RKO (cell line): Measurements from ENCODE around the gene KRTAP10-8.
A peak's percentile ranks its signal among the peaks of the same experiment; 100 is the strongest.
"Not testable (repeated sequence)": the region's sequence is repeated elsewhere in the genome, so short reads cannot be mapped to it uniquely, and the experiment has no call there.

Experiments
- DNase-seq: peaks from one replicate; pipeline ENCODE4 v3.0.0-alpha.2; 2016; ENCODE audit warnings: low spot score

KRTAP10-8 gene

DNA sequence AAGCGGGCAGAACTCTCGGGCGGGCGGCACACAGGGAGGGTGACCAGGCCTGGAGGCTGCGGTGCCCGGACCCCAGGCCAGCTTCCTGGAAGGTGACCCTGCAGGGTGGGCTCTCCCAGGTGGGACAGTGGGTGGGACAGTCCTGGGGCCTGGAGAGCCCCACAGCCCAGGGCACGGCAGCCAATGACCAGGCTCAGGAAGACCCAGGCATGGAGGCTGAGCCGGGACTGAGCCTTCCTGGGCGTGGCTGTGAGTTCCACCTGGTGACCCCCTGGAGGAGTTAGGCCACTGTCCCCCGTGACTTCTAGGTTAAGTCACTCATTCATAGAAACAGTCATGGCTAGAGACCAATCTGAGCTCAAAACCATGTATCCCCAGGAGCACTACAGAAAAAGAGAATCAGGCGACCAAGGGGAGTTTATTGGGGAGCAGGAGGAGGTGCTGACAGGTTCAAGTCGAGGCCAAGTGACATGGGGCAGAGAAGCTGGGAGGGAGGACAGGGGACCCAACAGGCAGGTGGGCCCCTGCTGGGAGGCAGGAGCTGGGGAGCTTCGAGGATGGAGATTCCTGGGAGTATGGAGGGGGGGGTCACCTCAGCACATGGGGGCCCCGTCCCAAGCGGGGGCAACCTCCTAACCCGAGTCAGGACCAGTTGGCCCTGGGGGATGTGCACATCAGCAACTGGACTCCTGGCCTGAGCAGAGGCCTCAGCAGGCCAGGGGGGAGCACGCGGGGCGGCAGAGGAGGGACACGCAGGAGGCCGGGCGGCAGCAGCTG lies 32.6 kb upstream of the KRTAP10-8 start:
- no peak for DNase-seq

DNA sequence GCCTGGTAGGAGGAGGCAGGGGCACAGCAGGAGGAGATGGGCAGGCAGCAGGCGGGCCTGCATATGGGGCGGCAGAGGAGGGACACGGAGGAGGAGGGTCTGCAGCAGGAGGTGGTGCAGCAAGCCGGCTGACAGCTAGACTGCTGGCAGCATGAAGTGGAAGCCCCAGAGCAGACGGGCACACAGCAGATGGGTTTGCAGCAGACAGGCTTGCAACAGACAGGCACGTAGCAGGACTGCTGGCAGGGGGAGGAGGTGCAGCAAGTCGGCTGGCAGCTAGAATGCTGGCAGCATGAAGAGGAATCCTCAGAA lies 32.1 kb upstream of the KRTAP10-8 start:
- no peak for DNase-seq

DNA sequence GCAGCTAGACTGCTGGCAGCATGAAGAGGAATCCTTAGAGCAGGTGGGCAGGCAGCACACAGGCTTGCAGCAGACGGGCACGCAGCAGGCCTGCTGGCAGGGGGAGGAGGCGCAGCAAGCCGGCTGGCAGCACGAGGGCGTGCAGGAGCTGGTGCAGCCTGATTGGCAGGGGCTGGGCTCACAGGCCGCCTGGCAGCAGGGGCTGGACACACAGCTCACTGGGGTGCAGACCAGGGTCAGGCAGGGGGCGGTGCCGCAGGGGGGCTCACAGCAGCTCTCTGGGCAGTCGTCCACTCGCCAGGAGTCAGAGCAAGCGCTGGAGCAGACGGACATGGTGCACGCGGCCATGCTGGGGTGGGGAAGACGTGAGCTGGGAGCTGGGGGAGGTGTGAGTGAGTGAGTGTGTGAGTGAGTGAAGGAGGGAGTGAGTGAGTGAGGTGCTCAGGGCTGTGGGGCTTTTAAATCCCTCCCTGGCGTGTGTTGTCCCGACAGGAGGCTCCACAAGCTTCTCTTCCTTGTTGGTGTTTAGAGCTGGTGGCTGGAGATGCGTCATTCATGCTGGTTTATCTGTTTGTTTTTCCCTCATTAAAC lies 31.6 kb upstream of the KRTAP10-8 start, which contains the start of gene KRTAP10-5:
Gene KRTAP10-5, minus strand, starts transcription at position 374 of the 591 bp plus-strand sequence. Its CDS starts 26 bp downstream, at position 348.
- not testable (repeated sequence) for DNase-seq

DNA sequence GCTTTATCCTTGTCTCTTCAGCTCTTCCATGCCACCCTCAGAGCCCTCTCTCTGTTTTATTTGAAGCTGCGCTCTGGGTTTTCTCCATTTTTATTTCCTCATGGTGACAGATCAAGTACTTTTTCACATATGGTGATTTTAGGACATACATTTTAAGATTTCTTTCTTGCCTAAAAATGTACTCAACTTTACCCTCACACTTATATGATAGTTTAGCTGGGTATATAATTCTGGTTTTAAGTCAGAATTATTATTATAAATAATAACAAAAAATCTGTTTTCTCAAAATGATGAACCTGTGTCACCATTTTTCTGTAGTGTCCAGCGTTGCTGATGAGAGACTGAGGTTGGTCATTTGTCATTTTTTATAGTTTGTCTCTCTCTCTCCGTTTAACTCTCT lies 30.7 kb upstream of the KRTAP10-8 start:
- no peak for DNase-seq

DNA sequence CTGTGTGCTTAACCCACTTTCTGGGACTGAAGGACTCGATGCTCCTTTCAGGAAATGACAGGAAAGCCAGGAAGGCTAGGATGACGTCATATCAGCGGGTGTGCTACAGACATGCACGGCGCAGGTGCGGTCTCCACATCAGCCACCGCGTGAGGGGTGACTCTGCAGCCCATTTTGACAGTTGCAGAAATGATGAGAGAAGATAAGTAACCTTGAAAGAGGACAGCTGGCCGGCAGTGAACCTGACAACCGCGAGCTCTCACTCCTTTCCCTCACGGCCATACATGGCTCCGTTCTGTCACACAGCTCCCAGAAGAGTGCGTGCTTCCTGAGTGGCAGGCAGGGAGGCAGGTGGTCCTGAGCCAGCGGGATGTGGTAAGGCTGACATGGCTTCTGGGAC lies 29.8 kb upstream of the KRTAP10-8 start:
- no peak for DNase-seq

DNA sequence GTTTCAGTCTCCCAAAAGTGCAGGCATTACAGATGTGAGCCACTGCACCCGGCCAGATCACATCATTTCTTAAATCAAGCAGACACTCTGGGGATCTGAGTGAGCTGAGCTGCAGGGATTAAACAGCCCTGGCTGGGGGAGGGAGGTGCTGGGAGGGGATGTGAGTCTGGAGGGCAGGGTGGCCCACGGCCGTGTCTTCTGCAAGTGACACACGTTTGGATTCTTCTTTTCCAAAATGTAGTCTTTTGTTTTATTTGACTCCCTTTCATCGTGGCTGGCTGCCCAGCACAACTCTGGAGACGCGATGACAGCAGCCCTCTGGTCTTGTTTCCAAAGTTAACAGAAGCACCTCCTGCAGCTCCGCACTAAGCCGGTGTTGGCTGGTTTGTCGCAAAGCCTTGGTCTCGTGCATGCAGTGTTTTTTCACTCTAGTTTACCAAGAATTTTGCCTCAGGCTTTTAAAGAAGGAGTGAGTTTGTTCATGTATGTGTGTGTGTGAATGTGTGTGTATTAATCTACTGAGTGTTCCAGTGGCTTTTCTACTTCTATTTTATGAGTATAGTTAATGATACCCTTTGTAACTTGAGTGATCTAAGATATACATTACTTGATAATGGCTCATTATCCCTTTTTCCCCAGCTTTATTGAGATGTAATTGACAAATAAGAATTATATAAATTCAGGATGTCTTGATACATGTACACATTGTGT lies 28.6 kb upstream of the KRTAP10-8 start:
- DNase-seq, result no peak

DNA sequence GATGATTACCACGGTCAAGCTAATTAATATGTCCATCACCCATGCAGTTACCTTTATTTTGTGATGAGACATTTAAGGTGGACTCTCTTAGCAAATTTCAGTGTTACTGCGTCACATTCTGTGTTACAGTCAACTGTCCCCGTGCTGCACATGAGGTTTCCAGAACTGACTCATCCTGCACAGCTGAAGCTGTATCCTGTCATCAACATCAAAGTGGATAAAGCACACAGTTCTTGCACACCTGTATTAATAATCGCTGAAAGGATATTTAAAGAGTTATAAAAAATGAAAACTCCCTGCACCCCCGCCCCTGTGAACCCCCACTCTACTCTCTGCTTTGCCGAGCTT lies 28.1 kb upstream of the KRTAP10-8 start:
- peak; percentile 14 for DNase-seq

DNA sequence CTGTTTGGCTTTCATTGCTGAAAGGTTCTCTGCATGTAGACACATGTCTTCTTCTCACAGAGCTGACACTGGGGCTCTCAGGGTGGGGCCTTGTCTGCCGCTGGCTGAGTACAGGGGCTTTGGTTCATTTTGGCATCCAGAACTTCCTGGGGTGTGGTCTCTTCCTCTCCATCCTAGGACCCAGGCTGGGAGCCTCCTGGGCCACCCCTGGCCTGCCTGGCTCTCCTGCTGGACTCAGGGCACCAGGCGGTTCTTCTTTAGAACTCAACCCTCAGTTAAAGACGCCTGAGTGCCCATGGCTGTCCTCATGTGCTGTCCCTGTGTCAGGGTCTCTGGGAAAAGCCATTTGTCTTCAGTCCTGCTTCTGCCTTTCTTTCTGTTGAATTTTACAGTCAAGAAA lies 26.0 kb upstream of the KRTAP10-8 start:
- DNase-seq, result no peak

DNA sequence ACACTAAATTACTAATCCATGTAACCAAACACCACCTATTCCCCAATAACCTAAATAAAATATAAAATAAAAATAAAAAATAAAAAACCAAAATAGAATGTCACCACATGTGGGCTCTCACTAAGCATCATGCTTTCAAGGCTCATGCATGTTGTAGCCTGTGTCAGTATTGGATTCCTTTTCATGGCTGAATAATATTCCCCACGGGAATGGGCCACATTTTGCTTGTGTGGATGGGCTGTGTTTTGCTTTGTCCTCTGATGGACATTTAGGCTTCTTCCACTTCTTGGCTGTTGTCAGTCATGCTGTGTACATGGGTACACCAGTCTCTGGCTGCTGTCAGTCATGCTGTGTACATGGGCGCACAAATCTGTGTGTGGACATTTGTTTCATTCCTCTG lies 22.8 kb upstream of the KRTAP10-8 start:
- no peak for DNase-seq

DNA sequence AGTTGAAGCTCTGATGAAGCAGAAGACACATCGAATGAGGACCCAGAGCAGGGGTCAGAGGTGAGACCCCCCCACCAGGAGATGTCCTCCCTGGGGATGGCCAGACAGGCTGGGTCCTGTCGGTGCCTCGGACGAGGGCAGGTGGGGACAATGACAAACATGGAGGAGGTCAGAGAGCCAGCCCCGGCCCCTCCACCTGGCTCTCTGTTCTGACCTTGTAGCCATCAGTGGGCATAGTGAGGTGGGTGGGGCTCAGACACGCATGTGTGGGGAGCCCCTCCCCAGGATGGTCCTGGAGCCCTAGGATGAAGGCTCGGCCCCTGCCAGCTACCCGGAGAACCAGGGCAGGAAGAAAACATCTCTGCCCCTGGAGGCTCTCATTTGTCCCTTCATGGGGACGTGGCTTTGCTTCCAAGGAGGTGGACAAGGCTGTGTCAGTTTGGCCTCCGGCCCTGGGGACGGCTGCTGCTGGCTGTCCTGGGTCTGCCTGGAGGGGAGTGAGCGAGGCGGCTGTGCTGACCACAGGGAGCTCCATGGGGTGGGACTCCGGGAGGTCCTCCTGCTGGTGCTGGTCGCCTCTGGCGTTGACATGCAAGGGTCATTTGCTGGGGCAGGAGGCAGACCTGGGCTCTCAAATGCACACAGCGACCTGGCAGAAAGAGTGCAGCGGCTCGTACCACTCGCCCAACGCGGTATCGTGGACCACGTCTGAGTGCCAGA lies 22.1 kb upstream of the KRTAP10-8 start:
- DNase-seq, result no peak

DNA sequence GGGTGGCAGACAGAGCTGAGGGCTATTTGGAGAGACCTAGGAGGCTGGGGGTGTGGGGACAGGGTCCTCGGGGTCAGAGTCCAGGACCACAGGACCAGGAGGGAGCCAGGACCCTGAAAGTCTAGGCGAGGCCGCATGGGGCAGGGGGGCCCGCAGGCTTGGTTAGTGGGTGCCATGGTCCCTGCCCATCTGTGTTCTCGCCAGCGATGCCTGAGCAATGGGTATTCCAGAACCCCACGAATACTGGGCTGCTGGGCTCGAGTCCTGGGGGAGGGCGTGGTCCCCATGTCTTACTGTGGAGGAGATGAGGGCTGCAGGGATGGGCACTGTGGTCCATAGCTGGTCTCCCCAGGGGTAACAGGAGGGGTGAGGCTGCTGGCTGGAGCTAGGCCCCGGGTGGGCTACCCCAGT lies 21.6 kb upstream of the KRTAP10-8 start:
- no peak for DNase-seq

DNA sequence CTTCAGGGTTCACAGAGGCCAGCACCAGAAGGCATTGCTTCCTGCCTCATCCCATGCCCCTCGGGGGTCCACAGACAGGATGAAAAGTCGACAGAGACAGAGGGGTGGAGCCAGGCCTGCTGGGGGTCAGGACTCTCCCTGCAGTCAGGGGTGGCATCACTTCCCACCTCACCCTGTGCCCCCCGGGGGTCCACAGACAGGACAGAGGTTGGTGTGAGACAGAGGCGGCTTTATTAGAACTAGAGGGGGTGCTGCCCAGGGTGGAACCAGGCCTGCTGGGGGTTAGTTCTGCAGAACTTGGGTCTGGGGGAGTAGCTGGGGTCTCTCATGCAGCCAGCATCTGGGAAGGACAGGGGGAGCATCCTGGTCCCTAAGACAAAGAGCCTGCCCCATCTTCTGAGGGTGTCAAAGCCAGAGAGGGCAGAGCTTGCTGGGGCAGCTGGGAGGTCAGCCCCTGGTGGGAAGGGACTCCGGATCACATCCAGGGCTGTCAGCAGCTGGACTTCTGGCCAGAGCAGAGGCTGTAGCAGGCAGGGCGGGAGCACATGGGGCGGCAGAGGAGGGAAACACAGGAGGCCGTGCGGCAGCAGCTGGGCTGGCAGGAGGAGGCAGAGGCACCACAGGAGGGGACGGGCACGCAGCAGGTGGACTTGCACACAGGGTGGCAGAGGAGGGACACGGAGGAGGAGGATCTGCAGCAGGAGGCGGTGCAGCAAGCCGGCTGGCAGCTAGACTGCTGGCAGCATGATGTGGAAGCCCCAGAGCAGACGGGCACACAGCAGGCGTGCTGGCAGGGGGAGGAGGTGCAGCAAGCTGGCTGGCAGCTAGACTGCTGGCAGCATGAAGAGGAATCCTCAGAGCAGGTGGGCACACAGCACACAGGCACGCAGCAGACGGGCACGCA lies 20.7 kb upstream of the KRTAP10-8 start:
- not testable (repeated sequence) for DNase-seq

DNA sequence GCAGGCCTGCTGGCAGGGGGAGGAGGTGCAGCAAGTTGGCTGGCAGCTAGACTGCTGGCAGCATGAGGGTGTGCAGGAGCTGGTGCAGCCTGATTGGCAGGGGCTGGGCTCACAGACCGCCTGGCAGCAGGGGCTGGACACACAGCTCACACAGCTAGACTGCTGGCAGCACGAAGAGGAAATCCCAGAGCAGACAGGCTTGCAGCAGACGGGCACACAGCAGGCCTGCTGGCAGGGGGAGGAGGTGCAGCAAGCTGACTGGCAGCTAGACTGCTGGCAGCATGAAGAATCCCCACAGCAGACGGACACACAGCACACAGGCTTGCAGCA lies 20.1 kb upstream of the KRTAP10-8 start:
- DNase-seq, result not testable (repeated sequence)

DNA sequence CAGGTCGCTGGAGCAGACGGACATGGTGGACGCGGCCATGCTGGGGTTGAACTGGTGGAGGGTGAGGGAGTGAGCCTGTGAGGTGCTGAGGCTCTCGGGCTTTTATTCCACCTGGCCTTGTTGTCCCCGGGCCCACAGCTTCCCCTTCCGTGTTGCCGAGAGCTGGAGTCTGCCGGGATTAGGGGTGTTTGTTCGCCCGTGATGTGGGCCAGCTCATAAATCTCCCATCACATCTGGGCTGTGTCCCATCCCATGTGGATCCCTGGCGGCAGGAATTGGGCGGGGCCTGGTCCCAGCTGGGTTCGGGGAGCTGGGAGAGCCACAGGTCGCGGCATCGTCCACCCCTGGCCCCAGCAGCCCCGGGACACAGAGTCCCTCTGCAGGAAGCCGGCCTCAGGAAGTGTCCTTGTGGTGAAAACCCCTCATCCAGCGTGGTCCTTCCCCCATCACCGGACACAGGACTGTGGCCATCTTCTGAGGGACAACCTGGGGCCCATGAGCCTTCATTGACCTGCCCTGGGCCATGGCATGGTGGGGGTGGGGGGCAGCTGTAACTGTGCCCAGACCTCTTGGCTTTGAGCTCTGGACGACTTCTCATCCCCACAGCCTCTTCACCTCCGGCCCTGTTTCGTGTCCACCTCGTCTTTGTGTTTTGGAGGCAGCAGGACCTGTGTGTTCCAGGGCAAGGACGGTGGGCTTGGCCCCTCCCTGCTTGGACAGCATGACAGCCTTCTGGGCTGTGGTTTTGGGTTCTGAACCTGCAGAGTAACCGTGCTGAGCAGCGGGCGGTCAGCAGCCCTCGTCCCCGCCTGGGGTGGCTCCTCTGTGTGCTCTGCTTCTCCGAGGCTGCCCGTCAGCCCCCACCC lies 19.2 kb upstream of the KRTAP10-8 start, which contains the start of gene KRTAP10-6:
Gene KRTAP10-6, minus strand, starts transcription at position 60 of the 866 bp plus-strand sequence. Its CDS starts 21 bp downstream, at position 39.
- no peak for DNase-seq

DNA sequence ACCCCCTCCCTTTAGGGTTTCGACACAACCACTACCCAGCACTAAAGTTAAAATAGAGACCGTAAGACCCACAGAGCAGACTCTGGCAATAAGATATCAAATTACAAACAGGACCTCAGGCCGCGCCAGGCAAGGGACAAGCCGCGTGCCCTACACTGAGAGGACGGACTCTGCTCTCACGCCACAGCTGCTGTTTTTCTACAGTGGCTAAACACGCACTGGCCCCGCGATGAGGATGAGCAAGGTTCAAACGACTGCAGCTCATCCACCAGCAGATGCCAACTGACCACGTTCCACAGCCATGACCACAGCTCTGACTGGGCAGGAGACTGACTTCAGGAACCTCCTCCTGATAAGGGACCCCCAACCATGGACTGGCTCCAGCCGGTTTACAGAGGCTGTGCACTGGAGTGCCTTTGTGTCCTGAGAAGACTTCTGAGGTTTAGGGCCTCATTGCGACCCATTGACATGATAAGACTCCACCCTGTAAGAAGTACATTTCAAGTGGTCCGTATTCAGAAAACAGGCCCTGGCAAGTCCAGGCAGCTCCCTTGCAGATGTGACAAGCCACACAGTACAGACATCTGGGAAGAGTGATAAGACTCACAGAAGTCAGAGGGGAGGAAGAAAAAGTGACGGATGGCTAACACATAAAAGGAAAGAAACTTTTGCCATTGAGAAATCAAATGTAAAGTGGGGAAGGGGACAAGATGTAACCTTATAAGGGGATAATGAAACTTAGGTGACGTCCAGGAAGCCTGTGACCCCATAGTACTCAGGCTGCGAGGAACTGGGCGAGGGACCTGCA lies 18.1 kb upstream of the KRTAP10-8 start:
- no peak for DNase-seq

DNA sequence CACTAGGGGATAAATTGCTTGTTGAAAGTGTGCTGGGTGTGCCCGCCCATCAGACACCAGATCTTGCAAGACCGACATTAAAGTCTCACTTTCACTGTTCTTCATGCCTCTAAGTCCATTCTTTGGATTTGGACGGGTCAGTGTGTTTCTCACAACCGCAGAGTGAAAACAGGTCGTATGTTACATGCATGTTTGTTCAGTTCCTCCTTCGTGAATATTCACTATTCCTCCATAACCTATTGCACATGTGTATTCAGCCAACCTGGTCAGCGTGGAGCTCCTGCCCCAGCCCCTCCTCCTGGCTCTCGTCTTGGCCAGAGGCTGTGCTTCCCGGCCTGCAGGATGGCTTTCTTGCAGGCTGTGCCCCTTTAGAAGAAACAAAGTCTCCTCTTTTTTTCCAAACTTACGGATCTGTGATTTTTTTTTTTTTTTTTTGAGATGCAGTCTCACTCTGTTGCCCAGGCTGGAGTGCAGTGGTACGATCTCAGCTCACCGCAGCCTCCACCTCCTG lies 17.4 kb upstream of the KRTAP10-8 start:
- DNase-seq, result no peak

DNA sequence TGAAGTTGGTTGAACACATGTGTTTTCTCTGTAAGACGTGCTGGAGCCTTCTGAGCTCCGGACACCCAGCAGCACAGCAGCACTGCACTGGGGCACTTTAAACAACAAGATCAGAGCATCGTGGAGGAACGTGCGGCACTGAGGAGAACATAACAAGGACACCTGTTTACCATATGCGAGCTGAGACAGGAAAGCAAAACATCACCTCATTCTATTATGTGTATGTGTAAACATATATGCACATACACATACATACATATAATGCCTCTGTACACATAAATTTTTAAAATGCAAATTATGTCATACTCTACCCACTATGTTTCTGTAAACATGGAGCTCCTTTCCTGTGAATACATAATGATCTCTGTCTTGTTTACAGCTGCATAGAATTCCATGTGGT lies 16.4 kb upstream of the KRTAP10-8 start:
- DNase-seq, result no peak

DNA sequence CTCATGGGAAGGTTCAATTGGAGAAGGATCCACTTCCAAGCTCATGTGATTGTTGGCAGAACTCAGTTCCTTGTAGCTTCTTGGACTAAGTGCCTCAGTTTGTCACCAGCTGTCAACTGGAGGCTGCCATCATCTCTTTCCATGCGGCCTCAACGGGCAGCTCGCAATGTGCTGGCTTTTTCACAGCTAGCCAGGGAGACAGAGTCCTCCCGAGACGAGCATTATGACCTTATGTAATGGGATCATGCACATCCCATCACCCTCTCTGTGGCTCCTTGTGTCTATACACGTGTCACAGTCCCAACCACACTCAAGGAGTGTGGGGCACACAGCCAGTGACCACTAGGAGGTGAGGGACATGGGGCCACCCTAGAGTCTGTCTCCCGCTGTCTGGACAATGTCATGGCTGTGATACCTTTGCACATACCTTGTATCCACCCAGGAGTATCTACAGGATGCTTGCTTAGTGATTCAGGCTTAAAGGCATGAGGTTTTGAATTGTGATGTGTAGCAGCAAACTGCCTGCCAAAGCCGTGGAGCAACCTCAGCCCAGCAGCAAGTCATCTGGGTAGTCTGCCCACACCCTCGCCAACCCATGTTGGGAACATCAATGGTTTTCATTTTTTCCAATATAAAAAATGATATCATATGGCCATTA lies 15.7 kb upstream of the KRTAP10-8 start:
- DNase-seq, result no peak

DNA sequence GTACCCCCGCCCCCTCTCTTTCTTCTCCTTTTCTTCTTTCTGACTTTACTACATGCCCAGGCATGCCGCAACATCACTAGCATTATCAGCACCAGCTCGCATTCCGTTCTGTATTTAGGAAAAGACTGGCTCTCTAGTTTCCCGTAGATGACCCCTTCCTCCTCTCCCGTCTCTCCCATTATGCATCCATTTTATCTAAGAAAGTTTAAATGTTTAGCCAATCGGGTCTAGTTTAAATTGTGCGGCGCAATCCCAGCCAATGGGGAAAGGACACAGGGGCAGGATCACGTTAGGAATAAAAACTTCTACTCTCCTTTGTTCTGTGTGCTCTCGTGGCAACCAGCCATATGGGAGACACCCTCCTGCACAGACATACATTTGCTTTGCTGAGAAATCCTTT lies 13.8 kb upstream of the KRTAP10-8 start:
- DNase-seq, result no peak
